ENCODE results near the gene NIP7. TPM values are rescaled to one million over a fixed set of nuclear protein-coding genes. Genes with fewer than 3 reads are reported as not detected.

NIP7 gene
- total and polyA plus RNA-seq, 9 of the 15 experiments (the other 6 are each of a cell fraction or from before 2014, with no cell fraction given), result 28.9 to 85.5 (median 72.5) TPM

- no peak for TF ChIP-seq ZNF324 (CRISPR knock-in tag; IDR thresholded peaks at IDR 0.05)
- TF ChIP-seq JUND (IDR thresholded peaks at IDR 0.05; ENCODE audit: borderline replicate concordance, low read depth, low read length), result peak; percentile 79
- no peak for TF ChIP-seq JUND (tag; IDR thresholded peaks at IDR 0.05; ENCODE audit: borderline replicate concordance, low read depth, low read length)
- TF ChIP-seq DDX20 (tag; IDR thresholded peaks at IDR 0.05; ENCODE audit: low read depth), result no peak
- no peak for TF ChIP-seq GMEB1 (CRISPR knock-in tag; IDR thresholded peaks at IDR 0.05)
- TF ChIP-seq SRF (CRISPR knock-in tag; IDR thresholded peaks at IDR 0.05), result peak in 1 of 2 experiments; percentile 41; a peak in 2 of 4 replicates
- no peak; the same call in 1 of the 2 replicates for TF ChIP-seq HBP1 (CRISPR knock-in tag; IDR thresholded peaks at IDR 0.05)
- peak; percentile 86 for TF ChIP-seq ZFX (CRISPR knock-in tag; IDR thresholded peaks at IDR 0.05)
- TF ChIP-seq RBM39 (optimal IDR thresholded peaks at IDR 0.05; ENCODE audit: low read depth, low read length), result peak; percentile 78
- TF ChIP-seq EGR1 (conservative IDR thresholded peaks at IDR 0.05), result peak; percentile 70
- TF ChIP-seq NELFE (IDR thresholded peaks at IDR 0.05; ENCODE audit: insufficient read depth, insufficient read length), result no peak
- TF ChIP-seq POU5F1 (IDR thresholded peaks at IDR 0.05; ENCODE audit: borderline replicate concordance, low read depth, low read length, partially characterized antibody), result no peak
- no peak for TF ChIP-seq ZNF584 (CRISPR knock-in tag; IDR thresholded peaks at IDR 0.05; ENCODE audit: low read depth)
- no peak for TF ChIP-seq ZNF282 (CRISPR knock-in tag; IDR thresholded peaks at IDR 0.05)
- no peak for TF ChIP-seq ZNF695 (CRISPR knock-in tag; IDR thresholded peaks at IDR 0.05)
- no peak for TF ChIP-seq ZNF41 (CRISPR knock-in tag; conservative IDR thresholded peaks at IDR 0.05)
- TF ChIP-seq CREB3L1 (IDR thresholded peaks at IDR 0.05; ENCODE audit: borderline replicate concordance, low read depth), result peak; percentile 92; the same call in 1 of the 2 replicates
- no peak for TF ChIP-seq ZKSCAN8 (CRISPR knock-in tag; IDR thresholded peaks at IDR 0.05)
- TF ChIP-seq RNF2 (IDR thresholded peaks at IDR 0.05), result peak; percentile 61
- TF ChIP-seq MCM7 (IDR thresholded peaks at IDR 0.05), result no peak
- TF ChIP-seq ESRRB (CRISPR knock-in tag; IDR thresholded peaks at IDR 0.05; ENCODE audit: borderline replicate concordance), result no peak
- peak; percentile 90 for TF ChIP-seq ZZZ3 (IDR thresholded peaks at IDR 0.05)
- no peak for TF ChIP-seq MLX (CRISPR knock-in tag; conservative IDR thresholded peaks at IDR 0.05)
- no peak for TF ChIP-seq ZBTB17 (CRISPR knock-in tag; IDR thresholded peaks at IDR 0.05)
Measured at GRCh38 chr16:69339289-69340094, at the start of gene NIP7, which contains the start of gene COG8 (continued).

Data from K562 (cell line).